Left hindlimb (tissue), 1 donor: ENCODE results near the gene KCNIP4.
A peak's percentile ranks its signal among the peaks of the same experiment; 100 is the strongest.
"Not testable (repeated sequence)": the region's sequence is repeated elsewhere in the genome, so short reads cannot be mapped to it uniquely, and the experiment has no call there.

Source experiments
- DNase-seq: peaks from one replicate; pipeline ENCODE4 v3.0.0-alpha.2; 2018

KCNIP4 gene

DNA sequence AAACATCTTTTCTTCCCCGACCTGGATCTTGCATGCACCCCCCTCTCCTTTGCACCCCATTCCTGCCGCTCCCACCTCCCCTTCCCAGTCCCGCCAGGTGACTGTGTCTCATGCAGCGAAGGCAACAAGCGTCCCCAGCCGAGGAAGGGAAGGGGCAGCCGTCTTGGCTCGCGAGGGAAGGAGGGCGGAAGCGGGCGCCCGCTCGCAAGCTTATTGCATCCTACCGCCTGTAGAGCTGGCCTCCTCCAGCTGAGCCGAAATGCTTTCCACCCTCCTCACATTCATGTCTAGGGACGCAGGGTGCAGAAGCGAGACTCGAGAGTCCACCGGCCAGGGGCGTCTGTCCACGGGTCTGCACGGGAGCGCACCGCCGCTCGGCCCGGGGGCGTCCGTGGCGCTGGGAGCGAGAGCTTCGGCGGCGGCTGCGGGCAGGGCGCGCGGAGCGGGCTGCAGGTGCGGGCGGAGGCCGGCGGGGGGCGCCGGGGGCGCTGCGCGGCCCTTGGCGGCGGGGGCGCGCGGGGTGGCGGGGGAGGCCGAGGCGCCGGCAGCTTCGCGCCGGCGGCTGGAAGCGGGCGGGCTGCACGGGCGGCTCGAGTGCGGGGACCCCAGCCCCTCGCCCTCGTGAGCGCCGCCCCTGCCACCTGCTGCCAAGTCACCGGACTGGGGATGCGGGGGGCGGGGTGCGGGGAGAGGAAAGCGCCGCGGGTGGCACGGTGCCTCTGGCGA lies at the start of gene KCNIP4:
Gene KCNIP4 (minus strand): TSS at position 426 of the 726 bp plus-strand sequence.
- DNase-seq, result peak; percentile 31

DNA sequence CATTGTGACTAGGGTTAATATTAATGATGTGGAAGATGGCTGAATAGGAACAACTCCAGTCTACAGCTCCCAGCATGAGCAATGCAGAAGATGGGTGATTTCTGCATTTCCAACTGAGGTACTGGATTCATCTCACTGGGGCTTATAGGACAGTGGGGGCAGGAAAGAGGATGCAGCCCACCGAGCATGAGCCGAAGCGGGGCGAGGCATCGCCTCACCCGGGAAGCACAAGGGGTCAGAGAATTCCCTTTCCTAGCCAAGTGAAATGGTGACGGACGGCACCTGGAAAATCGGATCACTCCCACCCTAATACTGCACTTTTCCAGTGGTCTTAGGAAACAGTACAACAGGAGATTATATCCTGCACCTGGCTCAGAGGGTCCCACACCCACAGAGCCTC lies 48.0 kb upstream of the KCNIP4 start:
- DNase-seq, result not testable (repeated sequence)

DNA sequence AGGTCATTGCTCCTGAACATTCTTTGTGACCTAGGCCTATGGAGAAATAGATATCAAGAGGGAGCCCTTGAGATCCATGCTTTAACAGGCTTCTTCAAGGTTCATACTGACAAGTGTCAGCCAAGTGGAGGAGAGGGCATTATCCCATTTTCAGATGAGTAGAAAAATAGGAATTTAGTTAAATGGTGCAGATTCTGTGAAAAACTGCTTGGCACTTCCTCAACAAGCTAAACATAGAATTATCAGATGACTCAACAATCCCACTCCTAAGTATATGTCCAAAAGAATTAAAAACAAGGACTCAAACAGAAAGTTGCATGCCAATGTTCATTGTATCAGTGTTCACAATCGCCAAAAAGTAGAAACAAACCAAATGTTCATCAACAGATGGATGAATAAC lies 43.8 kb upstream of the KCNIP4 start:
- no peak for DNase-seq

DNA sequence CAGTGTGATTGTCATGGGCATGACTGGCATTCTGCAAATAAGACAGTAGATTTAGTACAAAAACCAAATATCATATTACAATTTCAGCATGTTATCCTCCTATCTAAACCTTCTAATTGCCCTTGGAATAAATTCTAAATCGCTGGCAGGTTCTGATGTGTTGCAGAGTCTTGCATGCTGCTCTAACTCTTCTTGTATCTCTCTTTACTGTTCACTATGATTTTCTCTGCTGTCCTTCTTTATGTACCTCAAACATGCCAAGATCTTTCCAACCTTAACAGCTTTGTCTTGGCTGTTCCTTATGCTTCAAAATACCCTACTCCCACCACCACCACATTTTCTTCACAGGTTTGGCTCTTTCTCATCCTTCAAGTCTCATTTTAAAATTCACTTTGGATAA lies 43.0 kb upstream of the KCNIP4 start:
- DNase-seq, result no peak

DNA sequence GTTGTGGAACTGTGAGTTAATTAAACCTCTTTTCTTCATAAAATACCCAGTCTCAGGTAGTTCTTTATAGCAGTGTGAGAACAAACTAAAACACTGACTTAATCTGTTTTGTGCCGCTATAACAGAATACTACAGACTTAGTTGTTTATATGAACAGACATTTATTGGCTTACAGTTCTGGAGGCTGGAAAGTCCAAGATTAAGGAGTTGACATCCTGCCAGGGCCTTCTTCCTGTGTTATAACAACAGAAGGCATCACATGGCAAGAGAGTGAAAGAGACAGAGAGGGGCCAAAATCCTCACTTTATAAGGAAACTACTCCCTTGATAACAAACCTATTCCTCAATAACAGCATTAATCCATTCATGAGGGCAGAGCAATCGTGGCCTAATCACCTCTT lies 42.5 kb upstream of the KCNIP4 start:
- DNase-seq, result no peak

DNA sequence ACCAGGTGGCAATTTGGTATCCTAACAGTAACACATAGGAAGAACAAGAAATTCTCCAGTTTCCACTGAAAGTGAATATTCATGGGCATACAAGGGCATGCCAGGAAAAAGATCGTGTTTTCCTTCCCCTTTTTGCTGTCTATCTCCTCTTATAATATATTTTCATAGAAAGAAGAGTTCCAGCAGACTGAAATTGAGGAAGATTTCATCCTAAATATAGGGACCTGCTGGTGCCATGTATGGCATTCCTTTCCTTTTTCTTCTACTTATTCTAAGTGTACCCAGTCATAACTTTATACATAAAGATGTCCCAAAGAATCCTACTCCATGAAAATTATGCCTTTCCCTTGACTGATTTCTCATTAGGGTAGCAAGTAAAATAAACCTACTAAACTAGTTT lies 40.8 kb upstream of the KCNIP4 start:
- no peak for DNase-seq

DNA sequence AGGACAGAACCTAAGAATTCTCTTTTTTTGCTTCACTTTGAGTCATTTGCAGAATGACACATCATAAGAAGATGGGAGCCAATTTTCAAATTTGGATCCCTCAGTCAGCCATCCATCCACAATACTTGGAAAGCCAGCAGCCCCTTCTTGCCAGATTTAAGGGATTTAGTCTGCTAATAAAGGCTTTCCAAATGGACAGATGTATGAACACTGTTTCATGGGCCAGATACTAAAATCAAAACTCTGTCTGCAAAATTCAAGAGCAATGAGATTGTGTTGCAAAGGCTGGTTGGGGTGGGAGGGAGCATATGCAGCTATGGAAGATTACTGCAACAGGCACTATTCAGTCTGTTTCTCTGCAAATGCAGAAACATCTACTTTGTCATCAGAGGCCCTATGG lies 37.7 kb upstream of the KCNIP4 start:
- DNase-seq, result peak; percentile 54

DNA sequence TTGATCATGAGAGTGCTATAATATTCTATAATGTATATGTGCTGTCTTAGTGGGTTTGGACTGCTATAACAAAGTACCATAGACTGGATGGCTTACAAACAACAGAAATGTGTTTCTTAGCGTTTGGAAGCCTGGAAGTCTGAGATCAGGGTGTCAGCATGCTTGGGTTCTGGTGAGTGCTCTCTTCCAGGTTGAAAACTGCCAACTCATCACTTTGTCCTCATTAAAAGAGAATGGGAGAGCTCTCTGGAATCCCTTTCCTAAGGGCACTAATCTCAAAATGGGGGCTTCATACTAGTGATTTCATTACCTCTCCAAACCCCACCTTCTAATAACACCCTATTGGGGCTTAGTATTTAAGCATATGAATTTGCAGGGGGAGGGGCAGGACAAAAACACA lies 33.5 kb upstream of the KCNIP4 start:
- DNase-seq, result no peak

DNA sequence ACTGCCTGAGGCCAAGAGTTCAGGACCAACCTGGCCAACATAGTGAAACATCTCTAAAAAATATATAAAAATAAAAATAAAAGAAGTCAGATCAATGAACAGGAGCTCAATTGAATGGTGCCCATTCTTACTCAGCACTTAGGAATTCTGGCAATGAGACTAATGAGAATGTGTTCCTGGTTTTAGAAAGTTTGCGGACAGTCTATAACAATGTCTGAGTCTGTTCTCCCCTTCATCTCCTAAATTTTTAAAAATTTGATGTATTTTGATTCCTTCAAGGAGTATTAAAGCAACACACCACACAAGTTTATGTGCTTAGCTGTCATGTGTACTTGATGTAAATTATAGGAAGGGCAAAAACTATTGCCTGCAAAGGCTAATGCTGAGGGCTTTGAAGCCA lies 30.6 kb upstream of the KCNIP4 start:
- no peak for DNase-seq

DNA sequence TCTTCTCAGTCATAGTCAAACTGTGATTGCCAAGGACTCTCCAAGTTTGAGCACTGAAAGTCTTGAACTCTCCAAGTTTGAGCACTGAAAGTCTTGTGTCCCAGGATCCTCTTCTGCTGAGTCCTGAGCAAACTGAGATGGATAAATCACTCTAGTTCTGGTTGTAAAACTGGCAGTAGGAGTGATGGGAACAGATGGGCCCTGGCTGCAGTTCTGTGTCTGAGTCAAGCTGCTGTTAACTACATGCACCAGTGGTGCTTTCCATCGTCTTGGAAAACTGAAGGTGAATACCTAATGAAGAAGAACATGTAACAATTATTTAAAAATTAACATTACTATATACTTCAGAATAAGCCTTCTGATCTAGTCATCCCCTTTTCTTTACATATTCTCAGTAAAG lies 27.6 kb upstream of the KCNIP4 start:
- no peak for DNase-seq

DNA sequence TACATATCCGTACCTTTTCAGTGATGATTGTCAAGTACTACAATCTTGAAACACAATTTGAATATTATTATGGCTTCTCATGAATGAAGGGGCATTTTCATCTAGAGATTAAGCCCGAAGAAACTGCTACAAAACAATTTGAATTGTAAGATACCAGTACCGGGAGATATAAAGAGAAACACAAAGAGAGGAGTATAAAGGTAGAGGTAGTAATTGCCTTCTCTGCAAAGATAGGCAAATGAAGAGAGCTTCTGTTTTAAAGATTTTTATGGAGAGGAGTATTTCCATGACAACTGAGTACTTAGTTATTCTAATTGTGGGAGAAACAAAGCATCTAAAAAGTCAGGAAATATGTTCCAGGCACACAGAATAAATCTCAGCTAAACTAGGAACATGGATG lies 25.3 kb upstream of the KCNIP4 start:
- no peak for DNase-seq

DNA sequence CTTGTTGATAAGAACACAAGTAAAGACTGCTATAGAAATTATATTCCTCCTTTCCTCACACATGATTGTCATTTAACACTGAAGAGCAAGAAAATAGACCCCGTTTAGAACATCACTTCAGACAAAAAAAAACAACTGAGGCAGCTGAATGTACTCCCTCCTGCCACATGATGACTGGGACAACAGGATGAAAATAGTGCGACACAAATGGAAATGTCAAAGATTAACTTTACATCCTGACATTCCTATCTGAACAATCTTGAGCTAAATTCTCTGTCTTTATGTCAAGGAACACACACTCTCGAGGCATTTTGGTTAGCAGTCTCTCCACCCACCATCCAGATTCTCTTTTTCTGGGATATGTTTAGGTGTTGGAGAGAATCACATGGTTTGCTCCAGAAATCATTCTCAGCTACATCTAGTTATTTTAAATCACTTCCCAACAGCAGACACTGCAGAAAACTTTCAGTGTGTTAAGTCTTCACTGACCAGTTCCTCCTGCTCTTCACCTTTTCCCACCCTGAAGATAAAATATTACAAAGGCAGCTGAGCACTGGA lies 16.3 kb upstream of the KCNIP4 start:
- no peak for DNase-seq

DNA sequence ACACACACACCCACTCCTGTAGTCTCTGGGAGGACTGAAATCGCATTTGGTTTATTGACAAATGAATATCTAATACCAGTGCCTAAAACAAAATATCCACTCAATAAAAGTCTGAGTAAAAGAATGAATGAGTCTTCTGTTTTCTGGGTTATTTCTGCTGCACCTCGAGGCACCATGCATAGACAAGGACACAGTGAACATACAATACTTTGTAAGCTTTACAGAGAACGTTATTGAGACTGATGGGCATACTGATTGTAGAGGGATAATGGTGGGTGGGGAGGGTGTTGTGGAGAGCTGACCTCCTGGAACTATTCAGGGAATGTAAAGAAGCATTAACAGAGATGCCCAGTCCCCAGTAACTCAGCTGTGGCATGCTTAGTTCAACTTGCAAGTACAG lies 14.1 kb upstream of the KCNIP4 start:
- no peak for DNase-seq

DNA sequence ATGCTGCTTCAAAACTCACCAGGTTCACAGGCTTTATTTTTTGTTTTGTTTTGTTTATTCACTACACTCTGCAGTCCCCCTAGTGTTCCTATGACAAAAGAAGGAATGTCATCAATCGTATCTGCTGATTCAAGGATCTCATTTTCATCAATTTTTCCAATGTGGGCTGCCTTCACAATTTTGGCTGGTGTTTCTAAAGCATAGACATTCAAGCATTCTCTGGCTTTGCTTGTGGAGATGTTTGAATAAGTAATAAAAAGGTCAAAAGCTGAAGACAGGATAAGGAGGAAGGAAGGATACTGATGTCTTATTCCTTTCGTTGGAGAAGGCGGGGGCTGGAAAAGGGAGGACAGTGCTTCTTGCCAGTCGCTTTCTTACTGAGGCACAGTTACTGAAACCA lies 12.2 kb upstream of the KCNIP4 start:
- DNase-seq, result no peak

DNA sequence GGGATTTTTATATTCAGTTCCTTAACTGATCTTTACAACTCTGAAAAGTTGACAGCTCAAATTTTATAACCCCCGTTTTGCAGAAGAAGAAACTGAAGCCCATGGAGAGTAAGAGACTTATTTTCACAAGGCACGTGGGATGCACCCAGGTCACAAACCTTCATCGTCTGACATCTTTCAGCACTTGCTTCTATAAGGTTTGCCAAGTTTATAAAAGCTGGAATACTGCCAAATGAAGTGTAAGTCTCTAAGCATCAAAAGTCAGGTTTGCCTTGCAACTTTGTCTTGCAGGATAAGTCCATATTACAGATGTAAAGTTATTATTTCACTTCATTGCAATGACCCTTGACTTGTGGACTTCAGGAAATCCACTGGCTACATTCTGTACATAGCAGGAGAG lies 6.3 kb upstream of the KCNIP4 start:
- DNase-seq, result no peak

DNA sequence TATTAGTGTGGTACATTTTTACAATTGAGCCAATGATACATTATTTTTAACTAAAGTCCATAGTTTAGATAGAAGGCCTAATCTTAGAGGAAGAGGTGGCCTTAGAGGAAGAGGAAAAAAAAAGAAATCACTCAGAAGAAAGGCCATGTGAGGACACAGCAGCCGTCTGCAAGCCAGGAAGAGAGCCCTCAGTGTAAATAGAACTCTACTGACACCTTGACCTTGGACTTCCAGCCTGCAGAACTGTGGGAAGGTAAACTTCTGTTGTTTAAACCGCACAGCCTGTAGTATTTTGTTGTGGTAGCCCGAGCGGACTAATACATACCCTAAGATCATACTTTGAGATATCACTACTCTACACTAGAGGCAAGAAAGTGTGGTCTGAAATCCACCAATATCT lies 5.1 kb upstream of the KCNIP4 start:
- no peak for DNase-seq

DNA sequence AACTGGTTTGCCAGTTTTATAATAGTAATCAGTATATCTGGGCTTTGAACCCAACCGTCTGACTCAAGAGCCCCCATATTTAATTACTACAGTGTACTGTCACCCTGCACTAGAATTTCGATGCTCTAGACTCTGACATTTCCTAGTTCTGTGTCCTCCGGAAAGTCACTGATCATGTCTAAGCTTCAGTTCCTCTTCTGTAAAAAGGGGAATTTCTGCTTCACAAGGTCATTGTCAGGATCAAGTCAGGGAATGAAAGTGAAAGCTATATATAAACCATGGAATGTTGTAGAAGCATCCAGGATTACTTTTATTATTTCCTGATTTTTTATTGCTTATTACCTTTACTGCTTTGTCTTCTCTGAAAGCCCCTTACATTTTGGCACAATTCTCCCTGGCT lies 4.0 kb upstream of the KCNIP4 start:
- no peak for DNase-seq

DNA sequence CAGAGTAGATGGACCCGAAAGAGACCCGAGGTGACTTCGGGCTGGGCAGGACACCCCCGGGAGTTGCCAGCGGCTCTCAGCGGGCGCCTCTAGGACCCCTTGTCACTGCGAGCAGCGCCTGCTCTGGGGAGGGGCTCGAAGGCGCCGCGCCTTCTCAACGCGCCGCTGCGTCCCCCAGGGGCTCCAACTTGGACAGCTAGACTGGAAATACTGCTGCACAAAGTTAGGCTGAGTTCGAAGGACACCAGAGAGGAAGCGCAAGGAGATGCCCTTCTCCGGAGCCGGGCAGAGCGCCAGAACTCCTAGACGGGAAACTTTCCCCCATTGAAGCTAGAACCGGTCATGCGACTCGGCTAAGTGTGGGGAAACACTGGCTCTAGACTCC lies 493 bp upstream of the KCNIP4 start:
- DNase-seq, result no peak

DNA sequence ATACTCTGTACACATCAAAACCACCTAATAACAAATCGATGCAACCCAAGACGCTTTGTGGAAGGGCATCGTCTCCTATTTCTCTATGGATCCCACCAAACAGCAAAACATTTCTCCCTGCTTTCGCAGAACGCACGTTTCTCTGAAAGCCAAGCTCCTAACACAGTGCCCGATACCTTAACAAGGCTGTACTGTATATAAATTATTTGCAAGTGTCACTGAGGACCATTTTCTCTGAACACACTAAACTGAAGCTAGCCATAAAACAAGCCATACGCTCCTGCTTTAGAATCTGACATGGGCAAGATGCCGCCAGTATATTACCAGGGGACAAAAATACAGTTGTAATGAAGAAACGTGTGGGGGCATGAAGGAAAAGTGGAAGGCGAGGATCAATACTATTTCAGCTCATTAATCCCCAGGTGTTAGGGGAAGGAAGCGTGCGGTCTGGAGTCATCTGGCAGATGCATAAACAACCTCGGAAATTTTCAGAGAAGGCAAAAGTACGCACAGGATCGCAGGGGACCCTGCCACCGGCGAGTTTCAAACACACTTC lies 703 bp downstream of the KCNIP4 start:
- DNase-seq, result no peak

DNA sequence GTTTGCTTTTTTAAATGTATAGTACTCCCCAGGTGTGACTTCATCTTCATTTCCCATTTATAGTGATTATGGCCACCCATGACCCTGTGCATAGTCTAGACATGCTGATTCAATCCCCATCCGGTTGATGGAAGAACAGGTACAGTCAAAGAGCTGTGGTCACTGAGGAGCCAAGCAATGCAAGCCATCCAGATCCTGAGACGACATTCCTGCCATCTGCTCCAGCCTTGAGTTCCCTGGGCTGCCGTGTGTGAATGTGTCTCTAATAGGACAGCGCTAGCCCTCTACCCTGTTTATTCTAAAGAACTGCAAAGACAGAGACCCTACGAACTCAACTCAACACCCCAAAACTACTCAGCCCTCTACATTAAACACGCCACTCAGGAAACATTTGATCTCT lies 1.7 kb downstream of the KCNIP4 start:
- no peak for DNase-seq

DNA sequence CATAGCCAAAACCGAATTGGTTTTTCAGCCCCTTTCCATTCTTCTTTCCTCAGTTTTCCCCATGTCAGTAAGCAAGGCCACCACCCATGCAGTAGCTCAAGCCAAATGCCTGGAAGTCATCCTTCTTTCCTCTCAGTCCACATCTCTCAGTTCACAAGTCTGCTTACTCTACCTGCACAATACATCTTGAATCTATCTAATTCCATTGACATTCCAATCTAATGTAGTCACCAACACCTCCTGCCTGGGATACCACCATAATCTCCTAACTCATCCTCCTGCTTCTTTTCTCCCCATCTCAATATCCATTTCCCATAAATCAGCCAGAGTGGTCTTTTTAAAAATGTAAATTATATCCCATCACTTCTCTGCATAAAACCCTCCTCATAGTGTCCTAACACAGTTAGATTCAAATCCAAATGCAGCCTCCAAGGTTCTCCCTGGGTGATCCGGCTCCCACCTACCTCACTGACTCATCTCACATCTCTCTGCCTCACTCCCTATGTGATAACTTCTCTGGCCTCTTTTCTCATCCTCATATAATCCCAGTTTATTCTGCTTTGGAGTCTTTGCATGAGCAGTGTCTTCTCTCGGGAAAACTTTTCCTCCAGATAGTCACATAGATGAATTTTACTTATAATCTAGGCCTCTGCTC lies 26.9 kb downstream of the KCNIP4 start:
- no peak for DNase-seq

DNA sequence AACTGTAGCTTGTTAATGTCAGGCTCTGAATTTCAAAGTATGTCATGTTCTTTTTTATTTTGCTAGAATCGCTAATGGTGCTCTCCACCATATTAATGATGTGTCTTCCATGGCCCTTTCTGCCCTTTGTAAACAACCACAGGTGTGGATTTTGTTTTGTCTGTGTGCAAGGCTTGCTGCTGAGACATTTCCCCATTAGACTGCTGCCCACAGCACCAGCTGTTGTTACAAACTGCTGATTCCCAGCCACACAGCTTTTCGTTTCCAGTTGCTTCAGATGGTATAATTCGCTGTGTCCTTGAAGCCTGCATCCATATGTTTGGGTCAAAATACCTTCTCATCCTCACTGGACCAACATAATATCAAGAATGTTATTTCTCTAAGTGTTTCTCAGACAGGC lies 32.8 kb downstream of the KCNIP4 start:
- no peak for DNase-seq

DNA sequence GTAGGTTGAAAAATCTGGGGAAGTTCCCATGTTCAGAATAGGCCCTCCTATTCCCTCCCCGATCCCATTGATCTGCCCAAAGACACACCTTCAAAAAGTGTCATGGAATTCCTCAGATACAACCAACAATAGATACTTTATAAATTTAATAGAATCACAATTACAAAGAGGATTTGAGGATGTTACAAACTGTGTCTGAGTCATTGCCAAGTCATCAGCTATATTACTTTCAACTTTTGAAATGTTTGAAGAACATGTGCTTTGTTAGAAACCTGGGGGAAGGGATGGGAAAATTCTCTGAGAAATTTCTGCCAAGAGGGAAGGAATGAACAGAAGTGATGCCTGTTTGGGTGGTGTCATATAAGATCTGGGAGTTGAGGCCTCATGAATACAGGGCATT lies 46.7 kb downstream of the KCNIP4 start:
- DNase-seq, result no peak

DNA sequence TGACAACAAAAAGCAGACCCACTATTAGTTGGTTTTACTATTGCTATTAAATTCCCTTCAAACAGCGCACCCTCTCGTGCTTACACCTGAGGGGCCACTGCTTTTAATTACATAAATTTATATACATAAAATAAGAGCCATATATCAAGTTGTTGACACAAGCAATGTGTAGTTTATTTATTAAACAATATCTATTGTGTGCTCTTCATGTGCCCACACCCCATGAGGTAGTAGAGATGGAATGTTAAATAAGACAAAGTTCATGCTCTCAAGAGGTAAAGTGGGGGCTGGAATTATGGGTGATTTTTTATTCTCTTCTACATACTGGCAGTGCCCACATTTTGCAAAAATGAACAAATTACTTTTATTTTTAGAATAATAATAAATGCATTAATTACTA lies 47.3 kb downstream of the KCNIP4 start:
- DNase-seq, result no peak
